A549 (cell line): ENCODE measurements around the gene SPEM1. TPM values are rescaled to one million over a fixed set of nuclear protein-coding genes. Genes with fewer than 3 reads are reported as not detected.

Experiments used
- ATAC-seq, 2 experiments: fragments of 200-7000 bp in 1 of 2; fragments of >200 bp in 1 of 2; cut with Nextera tagmentation in 1 of 2; cut with Tn5 transposase in 1 of 2; 3 replicates each; pipeline versions ENCODE4 v1.8.0 to v1.9.1; 2018 to 2020; ENCODE audit warnings: mild to moderate bottlenecking in 1 of 2, moderate library complexity in 1 of 2
- CTCF ChIA-PET: fragments of 300-600 bp; sonication (Branson Sonifier 250); formaldehyde crosslinking; extraction: SDS; loops from one replicate; lab custom pipeline; 2021; ENCODE audit warnings: antibody characterized with exemption, inconsistent platforms; lab: Yijun Ruan, JAX
- POLR2A ChIA-PET: fragments of 350-600 bp; formaldehyde crosslinking; extraction: SDS; loops from one replicate; lab custom pipeline; 2021; ENCODE audit warnings: antibody characterized with exemption, inconsistent platforms; lab: Yijun Ruan, JAX
- DNase-seq, 2 experiments: peaks; one replicate each; pipeline versions ENCODE4 v3.0.0 to v3.0.0-alpha.2; 2011 to 2016; ENCODE audit warnings: low read depth in 1 of 2, low spot score in 1 of 2
- FAIRE-seq: peaks from 2 replicates; lab custom pipeline; 2011; peaks lifted over from hg19 to GRCh38; lab: Jason Lieb, UNC
- H3K27ac ChIP-seq, 2 experiments: fragments of >200 bp; sonication (Bioruptor Twin); formaldehyde crosslinking; 3 replicates each; pipeline ENCODE4 v1.5.1; 2016 to 2017
- H3K4me1 ChIP-seq: fragments of >200 bp; sonication (Bioruptor Twin); formaldehyde crosslinking; 3 replicates; pipeline ENCODE4 v1.6.1; 2016
- H3K4me2 ChIP-seq: fragments of >200 bp; sonication (Bioruptor Twin); formaldehyde crosslinking; 3 replicates; pipeline ENCODE4 v1.6.1; 2016
- H3K4me3 ChIP-seq: fragments of >200 bp; sonication (Bioruptor Twin); formaldehyde crosslinking; 3 replicates; pipeline ENCODE4 v1.5.1; 2016
- H3K9me3 ChIP-seq: fragments of >200 bp; sonication (Bioruptor Twin); formaldehyde crosslinking; 3 replicates; pipeline ENCODE4 v1.6.1; 2016
- CBX2 ChIP-seq: fragments of 200-600 bp; sonication (generic); IDR thresholded peaks from 2 replicates; pipeline ENCODE4 v1.6.1; 2016; ENCODE audit warnings: low read depth, mild to moderate bottlenecking, borderline replicate concordance
- CEBPB ChIP-seq, 2 experiments: fragments of >200 bp in 1 of 2; sonication (Bioruptor Twin) in 1 of 2; formaldehyde crosslinking in 1 of 2; IDR thresholded peaks; 2 replicates each; pipeline ENCODE4 v1.6.1; 2012 to 2016
- CHD4 ChIP-seq: fragments of 200-600 bp; sonication (generic); IDR thresholded peaks from 2 replicates; pipeline ENCODE4 v1.6.1; 2016; ENCODE audit warnings: antibody characterized with exemption, mild to moderate bottlenecking, borderline replicate concordance
- CTCF ChIP-seq: fragments of >200 bp; sonication (Bioruptor Twin); formaldehyde crosslinking; IDR thresholded peaks from 3 replicates; pipeline ENCODE4 v1.5.1; 2016
- EHMT2 ChIP-seq: fragments of 200-600 bp; sonication (generic); IDR thresholded peaks from 2 replicates; pipeline ENCODE4 v1.6.1; 2016; ENCODE audit warnings: antibody characterized with exemption, low read depth, mild to moderate bottlenecking, moderate library complexity
- HDAC2 ChIP-seq: fragments of 200-600 bp; sonication (generic); IDR thresholded peaks from 2 replicates; pipeline ENCODE4 v1.6.1; 2016
- HES2 ChIP-seq: fragments of >200 bp; sonication (Bioruptor Twin); formaldehyde crosslinking; IDR thresholded peaks from 2 replicates; pipeline ENCODE4 v1.6.1; 2016
- HEYL ChIP-seq: fragments of 250-450 bp; sonication (Bioruptor Pico); IDR thresholded peaks from 2 replicates; pipeline ENCODE4 v1.8.0; 2021; ENCODE audit warnings: mild to moderate bottlenecking, moderate library complexity
- HOXA7 ChIP-seq: fragments of 250-450 bp; sonication (Bioruptor Pico); IDR thresholded peaks from 2 replicates; pipeline ENCODE4 v1.5.0; 2020; ENCODE audit warnings: mild to moderate bottlenecking, moderate library complexity
- HOXB13 ChIP-seq: fragments of 250-450 bp; sonication (Bioruptor Pico); IDR thresholded peaks from 2 replicates; pipeline ENCODE4 v1.5.0; 2020; ENCODE audit warnings: low read depth, mild to moderate bottlenecking, moderate library complexity
- MAX ChIP-seq: IDR thresholded peaks from 2 replicates; pipeline ENCODE4 v1.6.1; 2012
- MAZ ChIP-seq: fragments of 150-350 bp; IDR thresholded peaks from 2 replicates; pipeline ENCODE4 v1.6.1; 2014; ENCODE audit warnings: antibody characterized with exemption, low read depth, low read length, borderline replicate concordance
- MYC ChIP-seq: IDR thresholded peaks from 2 replicates; pipeline ENCODE4 v1.6.1; 2012; ENCODE audit warnings: mild to moderate bottlenecking, inconsistent platforms, low read length, improper control_type of control experiment, borderline replicate concordance
- NPAS2 ChIP-seq: fragments of 250-450 bp; sonication (Bioruptor Pico); IDR thresholded peaks from 2 replicates; pipeline ENCODE4 v1.8.0; 2022; ENCODE audit warnings: mild to moderate bottlenecking, moderate library complexity, borderline replicate concordance
- NR3C1 ChIP-seq: fragments of >200 bp; sonication (Bioruptor Twin); formaldehyde crosslinking; IDR thresholded peaks from 3 replicates; pipeline ENCODE4 v1.6.1; 2017
- PHF8 ChIP-seq: fragments of 200-600 bp; sonication (generic); IDR thresholded peaks from 2 replicates; pipeline ENCODE4 v1.6.1; 2016; ENCODE audit warnings: low read depth, mild to moderate bottlenecking, antibody characterized with exemption, moderate library complexity, borderline replicate concordance
- POLR2A ChIP-seq: IDR thresholded peaks from 2 replicates; pipeline ENCODE4 v1.6.1; 2012; ENCODE audit warnings: mild to moderate bottlenecking, low read length
- RAD21 ChIP-seq, 2 experiments: fragments of >200 bp in 1 of 2; sonication (Bioruptor Twin) in 1 of 2; formaldehyde crosslinking in 1 of 2; IDR thresholded peaks in 1 of 2; conservative IDR thresholded peaks in 1 of 2; 2 replicates in 1 of 2; 3 replicates in 1 of 2; pipeline ENCODE4 v1.6.1; 2012 to 2018; ENCODE audit warnings: inconsistent platforms in 1 of 2
- RCOR1 ChIP-seq: fragments of 150-350 bp; IDR thresholded peaks from 2 replicates; pipeline ENCODE4 v1.6.1; 2014; ENCODE audit warnings: antibody characterized with exemption, low read length, low read depth
- RFX5 ChIP-seq: fragments of 450-650 bp; IDR thresholded peaks from 2 replicates; pipeline ENCODE4 v1.7.1; 2014; ENCODE audit warnings: antibody characterized with exemption, mild to moderate bottlenecking, moderate library complexity
- SMC3 ChIP-seq: fragments of >200 bp; sonication (Bioruptor Twin); formaldehyde crosslinking; IDR thresholded peaks from 3 replicates; pipeline ENCODE4 v1.6.1; 2018; ENCODE audit warnings: inconsistent platforms
- SREBF2 ChIP-seq: fragments of 450-650 bp; IDR thresholded peaks from 2 replicates; pipeline ENCODE4 v1.6.1; 2014; ENCODE audit warnings: mild to moderate bottlenecking, moderate library complexity
- TFCP2L1 ChIP-seq: fragments of 250-450 bp; sonication (Bioruptor Pico); IDR thresholded peaks from 2 replicates; pipeline ENCODE4 v1.5.0; 2021; ENCODE audit warnings: mild to moderate bottlenecking
- TP53 ChIP-seq: fragments of 250-450 bp; sonication (Bioruptor Pico); IDR thresholded peaks from 2 replicates; pipeline ENCODE4 v1.5.0; 2021; ENCODE audit warnings: mild to moderate bottlenecking, moderate library complexity
- ZNF302 ChIP-seq: fragments of 250-450 bp; sonication (Bioruptor Pico); IDR thresholded peaks from 2 replicates; pipeline ENCODE4 v1.9.0; 2021; ENCODE audit warnings: inconsistent platforms, mild to moderate bottlenecking, moderate library complexity
- WGBS: methylation state at CpG from one replicate; pipeline ENCODE4 v1.1.6; 2017; ENCODE audit errors: missing lambda C conversion rate; 5-methylcytosine and 5-hydroxymethylcytosine counted together
- polyA plus RNA-seq, 4 experiments: library from polyadenylated mRNA; depleted of rRNA in 3 of 4; stranded (reverse); fragments of >200 nt; fragmentation: RNase III in 1 of 4; extraction: RNeasy Plus Mini Kit Qiagen cat#74134 plus additional on column Dnase treatment in 1 of 4; gene quantifications; 2 replicates in 3 of 4; 3 replicates in 1 of 4; pipeline ENCODE4 v1.2.3, GENCODE V29; 2011 to 2017
- TF ChIP-seq, protein P1 (sequence below): fragments of 200-600 bp; sonication (generic); IDR thresholded peaks from 2 replicates; pipeline ENCODE4 v1.6.1; 2016; ENCODE audit warnings: antibody characterized with exemption, mild to moderate bottlenecking, moderate library complexity
- TF ChIP-seq, protein P2 (sequence below): fragments of >200 bp; sonication (Bioruptor Twin); formaldehyde crosslinking; IDR thresholded peaks from 3 replicates; pipeline ENCODE4 v1.6.1; 2016

The SPEM1 gene
- polyA plus RNA-seq, 2 of the 4 experiments (the other 2 are of a cell fraction), result 0.09 TPM; not detected in 1

- no peak for DNase-seq
- Histone ChIP-seq H3K4me3 (no peak overlapping the region), H3K4me1 (0 out of 3 replicates have a peak, but pooled peaks cover 3% of the 10 kb centered on the region), H3K9me3 (no peaks in the 10 kb centered on the region), H3K27ac (no peak overlapping the region), H3K4me2 (no peak overlapping the region)
- ATAC-seq, result no peak
- WGBS, result 87% methylated on average over 13 of the region's 14 CpGs
- TF ChIP-seq HEYL (no peak), TFCP2L1 (CRISPR knock-in tag) (no peak), NR3C1 (no peak), HDAC2 (no peak), SMC3 (no peak), HES2 (no peak), NPAS2 (CRISPR knock-in tag) (no peak), HOXA7 (CRISPR knock-in tag) (no peak), HOXB13 (CRISPR knock-in tag) (no peak), SREBF2 (no peak), POLR2A (no peak), EHMT2 (no peak), RCOR1 (no peak), RAD21 (conservative IDR thresholded peaks at IDR 0.05 in 1 of 2, IDR thresholded peaks at IDR 0.05 in 1 of 2) (no peak), PHF8 (no peak), TP53 (CRISPR knock-in tag) (no peak), ZNF302 (CRISPR knock-in tag) (no peak)
- TF ChIP-seq, protein P1, sequence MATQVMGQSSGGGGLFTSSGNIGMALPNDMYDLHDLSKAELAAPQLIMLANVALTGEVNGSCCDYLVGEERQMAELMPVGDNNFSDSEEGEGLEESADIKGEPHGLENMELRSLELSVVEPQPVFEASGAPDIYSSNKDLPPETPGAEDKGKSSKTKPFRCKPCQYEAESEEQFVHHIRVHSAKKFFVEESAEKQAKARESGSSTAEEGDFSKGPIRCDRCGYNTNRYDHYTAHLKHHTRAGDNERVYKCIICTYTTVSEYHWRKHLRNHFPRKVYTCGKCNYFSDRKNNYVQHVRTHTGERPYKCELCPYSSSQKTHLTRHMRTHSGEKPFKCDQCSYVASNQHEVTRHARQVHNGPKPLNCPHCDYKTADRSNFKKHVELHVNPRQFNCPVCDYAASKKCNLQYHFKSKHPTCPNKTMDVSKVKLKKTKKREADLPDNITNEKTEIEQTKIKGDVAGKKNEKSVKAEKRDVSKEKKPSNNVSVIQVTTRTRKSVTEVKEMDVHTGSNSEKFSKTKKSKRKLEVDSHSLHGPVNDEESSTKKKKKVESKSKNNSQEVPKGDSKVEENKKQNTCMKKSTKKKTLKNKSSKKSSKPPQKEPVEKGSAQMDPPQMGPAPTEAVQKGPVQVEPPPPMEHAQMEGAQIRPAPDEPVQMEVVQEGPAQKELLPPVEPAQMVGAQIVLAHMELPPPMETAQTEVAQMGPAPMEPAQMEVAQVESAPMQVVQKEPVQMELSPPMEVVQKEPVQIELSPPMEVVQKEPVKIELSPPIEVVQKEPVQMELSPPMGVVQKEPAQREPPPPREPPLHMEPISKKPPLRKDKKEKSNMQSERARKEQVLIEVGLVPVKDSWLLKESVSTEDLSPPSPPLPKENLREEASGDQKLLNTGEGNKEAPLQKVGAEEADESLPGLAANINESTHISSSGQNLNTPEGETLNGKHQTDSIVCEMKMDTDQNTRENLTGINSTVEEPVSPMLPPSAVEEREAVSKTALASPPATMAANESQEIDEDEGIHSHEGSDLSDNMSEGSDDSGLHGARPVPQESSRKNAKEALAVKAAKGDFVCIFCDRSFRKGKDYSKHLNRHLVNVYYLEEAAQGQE, result no peak
- ChIA-PET CTCF (interaction anchor here (1.5 kb wide), 1 partner anchor 9 kb away, joined by 3 read pairs; no protein-coding TSS in a partner anchor), POLR2A (no interaction called here)
- no peak for FAIRE-seq
Observed at GRCh38 chr17:7414837-7415236, 5.3 kb upstream of the SPEM1 start.

DNA sequence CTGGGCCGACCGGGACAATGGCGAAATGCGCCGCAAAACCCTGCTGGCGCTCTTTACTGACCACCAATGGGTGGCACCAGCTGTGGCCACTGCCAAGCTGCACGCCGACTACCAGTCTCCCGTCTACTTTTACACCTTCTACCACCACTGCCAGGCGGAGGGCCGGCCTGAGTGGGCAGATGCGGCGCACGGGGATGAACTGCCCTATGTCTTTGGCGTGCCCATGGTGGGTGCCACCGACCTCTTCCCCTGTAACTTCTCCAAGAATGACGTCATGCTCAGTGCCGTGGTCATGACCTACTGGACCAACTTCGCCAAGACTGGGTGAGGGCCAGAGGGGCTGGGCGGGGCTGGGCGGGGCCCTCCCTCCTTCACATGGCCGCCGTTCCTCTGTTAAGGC lies 4.3 kb upstream of the SPEM1 start:
- TF ChIP-seq MYC (no peak), RFX5 (no peak), CEBPB (IDR thresholded peaks at IDR 0.05) (no peak), CTCF (no peak), CBX2 (no peak), CHD4 (no peak), MAX (no peak), MAZ (no peak)
- TF ChIP-seq, protein P2, sequence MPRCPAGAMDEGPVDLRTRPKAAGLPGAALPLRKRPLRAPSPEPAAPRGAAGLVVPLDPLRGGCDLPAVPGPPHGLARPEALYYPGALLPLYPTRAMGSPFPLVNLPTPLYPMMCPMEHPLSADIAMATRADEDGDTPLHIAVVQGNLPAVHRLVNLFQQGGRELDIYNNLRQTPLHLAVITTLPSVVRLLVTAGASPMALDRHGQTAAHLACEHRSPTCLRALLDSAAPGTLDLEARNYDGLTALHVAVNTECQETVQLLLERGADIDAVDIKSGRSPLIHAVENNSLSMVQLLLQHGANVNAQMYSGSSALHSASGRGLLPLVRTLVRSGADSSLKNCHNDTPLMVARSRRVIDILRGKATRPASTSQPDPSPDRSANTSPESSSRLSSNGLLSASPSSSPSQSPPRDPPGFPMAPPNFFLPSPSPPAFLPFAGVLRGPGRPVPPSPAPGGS, result no peak
- Histone ChIP-seq H3K27ac (no peak overlapping the region), H3K4me3 (no peak overlapping the region), H3K4me2 (no peak overlapping the region), H3K4me1 (0 out of 3 replicates have a peak, but pooled peaks cover 3% of the 10 kb centered on the region), H3K9me3 (no peaks in the 10 kb centered on the region)
- FAIRE-seq (no peak), ATAC-seq (no peak), DNase-seq (no peak)
- POLR2A ChIA-PET, result no interaction called here
- CTCF ChIA-PET, result interaction anchor here (0.8 to 2.1 kb wide), 2 partner anchors 9 to 21 kb away, joined by 3 to 9 read pairs; no protein-coding TSS in a partner anchor
- WGBS, result 91% methylated on average over 23 of the region's 23 CpGs
